Neural crest cell (in vitro differentiated cells): ENCODE results near the gene ARHGEF10L. TPM values are rescaled to one million over a fixed set of nuclear protein-coding genes. Genes with fewer than 3 reads are reported as not detected.

Source experiments
- DNase-seq: peaks from one replicate; pipeline ENCODE4 v3.0.0; 2021; ENCODE audit warnings: low read depth, mixed read lengths, low spot score
- H3K27ac Mint-ChIP-seq: one replicate; pipeline ENCODE4 v1.8.0; 2021; ENCODE audit warnings: mild to moderate bottlenecking, mixed read lengths; ENCODE audit not compliant: unreplicated experiment
- H3K27me3 Mint-ChIP-seq: 2 replicates; pipeline ENCODE4 v1.8.0; 2021; ENCODE audit warnings: low read depth, mild to moderate bottlenecking, mixed read lengths
- H3K36me3 Mint-ChIP-seq: 2 replicates; pipeline ENCODE4 v1.8.0; 2021; ENCODE audit warnings: low read depth, mild to moderate bottlenecking, mixed read lengths
- H3K4me1 Mint-ChIP-seq: 2 replicates; pipeline ENCODE4 v1.8.0; 2021; ENCODE audit warnings: mixed read lengths
- H3K4me3 Mint-ChIP-seq: one replicate; pipeline ENCODE4 v1.8.0; 2021; ENCODE audit warnings: mild to moderate bottlenecking, mixed read lengths
- H3K9me3 Mint-ChIP-seq: 2 replicates; pipeline ENCODE4 v1.8.0; 2021; ENCODE audit warnings: mixed read lengths
- total RNA-seq: library from RNA; stranded (reverse); gene quantifications from 2 replicates; pipeline ENCODE4 v1.2.1, GENCODE V29; 2021
- TF ChIP-seq, protein P1 (sequence below): fragments of 200-600 bp; sonication (generic); conservative IDR thresholded peaks from 2 replicates; pipeline ENCODE4 v1.5.0; 2021; ENCODE audit warnings: antibody characterized with exemption, mild to moderate bottlenecking

Gene ARHGEF10L
- total RNA-seq, 1 donor from 2014 or later, result 22.2 TPM

DNA sequence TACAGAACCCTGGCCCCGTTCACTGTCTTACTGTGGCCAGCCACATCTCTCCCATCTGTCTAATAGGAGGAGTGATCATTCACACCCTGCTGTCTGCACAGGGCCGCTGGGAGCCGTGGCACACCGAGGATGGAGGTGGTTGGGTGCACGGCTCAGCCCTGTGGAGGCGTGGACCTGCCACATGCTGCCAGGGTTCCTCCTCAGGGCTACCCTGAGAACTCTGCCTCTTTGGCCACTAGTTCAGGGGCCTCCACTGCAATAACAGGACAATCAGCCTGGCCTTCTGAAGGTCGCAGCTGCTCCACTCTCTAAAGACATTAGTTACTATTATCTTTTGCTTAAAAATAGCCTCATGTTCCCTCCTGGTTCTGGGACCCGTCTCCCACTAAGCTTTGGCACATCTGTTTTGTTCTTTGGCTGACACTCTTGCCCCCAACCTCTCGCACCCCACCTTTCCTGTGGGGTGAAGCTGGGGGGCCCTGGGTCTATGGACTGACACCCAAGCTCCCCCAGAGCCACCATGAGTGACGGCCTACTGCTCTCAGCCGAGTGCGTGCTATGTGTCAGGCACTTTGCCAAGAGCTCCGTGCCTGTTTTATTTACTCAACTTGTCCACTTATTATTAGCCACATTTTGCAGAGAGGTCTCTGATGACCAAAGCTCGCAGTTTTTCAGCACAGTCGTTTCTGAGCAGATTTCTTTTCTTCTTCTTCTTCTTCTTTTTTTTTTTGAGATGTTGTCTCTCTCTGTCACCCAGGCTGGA, 66.3 kb downstream of the ARHGEF10L start:
- Mint-ChIP-seq H3K9me3 (no peaks in the 10 kb centered on the region), H3K4me1 (peaks cover 12% of the 10 kb centered on the region), H3K27me3 (no peaks in the 10 kb centered on the region), H3K36me3 (no peaks in the 10 kb centered on the region), H3K4me3 (no peak overlapping the region), H3K27ac (no peak overlapping the region)
- TF ChIP-seq, protein P1, sequence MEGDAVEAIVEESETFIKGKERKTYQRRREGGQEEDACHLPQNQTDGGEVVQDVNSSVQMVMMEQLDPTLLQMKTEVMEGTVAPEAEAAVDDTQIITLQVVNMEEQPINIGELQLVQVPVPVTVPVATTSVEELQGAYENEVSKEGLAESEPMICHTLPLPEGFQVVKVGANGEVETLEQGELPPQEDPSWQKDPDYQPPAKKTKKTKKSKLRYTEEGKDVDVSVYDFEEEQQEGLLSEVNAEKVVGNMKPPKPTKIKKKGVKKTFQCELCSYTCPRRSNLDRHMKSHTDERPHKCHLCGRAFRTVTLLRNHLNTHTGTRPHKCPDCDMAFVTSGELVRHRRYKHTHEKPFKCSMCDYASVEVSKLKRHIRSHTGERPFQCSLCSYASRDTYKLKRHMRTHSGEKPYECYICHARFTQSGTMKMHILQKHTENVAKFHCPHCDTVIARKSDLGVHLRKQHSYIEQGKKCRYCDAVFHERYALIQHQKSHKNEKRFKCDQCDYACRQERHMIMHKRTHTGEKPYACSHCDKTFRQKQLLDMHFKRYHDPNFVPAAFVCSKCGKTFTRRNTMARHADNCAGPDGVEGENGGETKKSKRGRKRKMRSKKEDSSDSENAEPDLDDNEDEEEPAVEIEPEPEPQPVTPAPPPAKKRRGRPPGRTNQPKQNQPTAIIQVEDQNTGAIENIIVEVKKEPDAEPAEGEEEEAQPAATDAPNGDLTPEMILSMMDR, result no peak
- DNase-seq, result no peak

DNA sequence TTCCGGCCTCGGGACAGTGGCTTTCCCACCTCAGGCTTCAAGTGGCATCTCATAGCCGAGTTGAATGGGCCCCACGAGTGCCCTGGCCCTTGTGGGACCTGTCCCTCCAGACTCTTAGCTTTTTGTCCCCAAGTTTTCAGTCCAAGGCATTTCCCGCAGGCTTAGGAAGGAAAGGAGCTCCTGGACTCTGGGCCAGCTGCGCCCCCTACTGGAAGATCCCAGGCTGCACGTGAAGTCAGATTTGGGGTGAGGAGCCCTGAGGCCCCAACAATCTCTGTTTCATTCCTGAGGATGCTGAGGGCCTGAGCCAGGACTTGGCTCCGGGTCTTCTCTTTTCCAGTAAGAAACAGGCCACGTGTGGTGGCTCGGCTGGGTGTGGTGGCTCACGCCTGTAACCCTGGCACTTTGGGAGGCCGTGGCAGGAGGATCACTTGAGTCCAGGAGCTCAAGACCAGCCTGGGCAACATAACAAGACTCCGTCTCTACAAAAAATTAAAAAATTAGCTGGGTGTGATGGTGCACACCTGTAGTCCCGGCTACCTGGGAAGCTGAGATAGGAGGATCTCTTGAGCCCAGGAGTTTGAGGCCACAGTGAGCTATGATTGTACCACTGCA, 67.4 kb downstream of the ARHGEF10L start:
- H3K9me3 Mint-ChIP-seq, result no peaks in the 10 kb centered on the region
- H3K36me3 Mint-ChIP-seq, result no peaks in the 10 kb centered on the region
- H3K27me3 Mint-ChIP-seq, result no peaks in the 10 kb centered on the region
- DNase-seq, result peak; percentile 84
- peaks cover 12% of the 10 kb centered on the region for H3K4me1 Mint-ChIP-seq
- TF ChIP-seq, protein P1, result peak; percentile 96
- no peak overlapping the region for H3K4me3 Mint-ChIP-seq
- H3K27ac Mint-ChIP-seq, result peak overlapping the region; percentile 43

DNA sequence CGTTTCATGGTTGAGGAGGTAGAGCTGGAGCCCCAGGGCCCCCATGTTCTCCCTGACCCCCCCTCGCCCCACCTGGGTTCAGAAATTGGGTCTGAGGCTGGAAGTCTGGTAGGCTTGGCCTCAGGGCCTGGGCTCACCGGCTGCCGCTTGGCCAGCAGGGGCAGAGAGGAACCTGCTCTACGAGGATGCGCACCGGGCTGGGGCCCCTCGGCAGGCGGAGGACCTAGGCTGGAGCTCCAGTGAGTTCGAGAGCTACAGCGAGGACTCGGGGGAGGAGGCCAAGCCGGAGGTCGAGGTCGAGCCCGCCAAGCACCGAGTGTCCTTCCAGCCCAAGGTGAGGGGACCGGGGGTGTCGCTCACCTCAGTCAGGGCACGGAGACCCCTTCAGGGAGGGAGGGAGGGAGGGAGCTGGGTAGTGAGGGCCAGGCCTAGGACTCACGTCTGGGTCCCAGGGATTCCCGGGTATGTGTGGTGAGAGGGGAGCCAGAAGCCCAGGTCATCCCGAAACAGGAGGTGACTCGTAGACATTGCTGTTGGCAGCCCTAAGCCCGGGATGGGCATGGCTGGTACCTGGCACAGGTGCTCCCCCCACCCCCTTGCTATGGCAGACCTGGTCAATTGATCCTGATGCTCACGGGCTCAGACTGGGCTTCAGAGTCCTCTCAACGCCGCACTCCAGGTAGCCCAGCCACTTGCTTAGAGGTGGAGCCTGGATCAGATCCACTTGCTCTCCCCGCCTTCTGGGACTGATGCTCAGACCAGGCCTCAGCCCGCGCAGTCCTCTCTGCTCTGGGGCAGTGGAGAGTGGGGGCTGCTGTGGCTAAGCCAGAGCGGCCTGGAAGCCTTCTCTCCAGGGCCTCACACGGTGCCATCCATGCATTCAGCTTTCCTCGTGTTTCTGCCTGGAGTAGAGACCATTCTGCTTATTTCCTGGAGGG, 68.4 kb downstream of the ARHGEF10L start:
- Mint-ChIP-seq H3K4me1 (peaks cover 16% of the 10 kb centered on the region), H3K27ac (no peak overlapping the region), H3K4me3 (no peak overlapping the region), H3K36me3 (no peaks in the 10 kb centered on the region), H3K27me3 (no peaks in the 10 kb centered on the region), H3K9me3 (no peaks in the 10 kb centered on the region)
- DNase-seq, result no peak
- TF ChIP-seq, protein P1, result no peak

DNA sequence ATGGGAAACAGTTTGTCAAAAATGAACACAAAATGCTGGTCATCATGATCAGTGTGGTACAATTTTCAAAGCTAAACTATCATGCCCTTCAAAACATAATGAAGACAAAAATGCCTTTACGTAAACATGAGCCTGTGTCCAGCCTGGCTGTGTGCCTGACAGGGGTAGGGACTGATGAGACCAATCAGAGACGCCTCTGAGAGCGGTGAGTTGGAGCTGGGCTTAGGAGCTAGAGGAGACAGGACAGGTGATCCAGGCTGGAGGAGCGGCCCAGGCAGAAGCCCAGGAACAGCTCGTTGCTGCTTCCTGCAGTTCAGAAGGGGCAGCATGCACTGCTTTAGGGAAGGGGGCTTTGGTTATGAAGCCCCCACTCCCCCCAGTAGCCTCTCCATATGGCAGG, 70.0 kb downstream of the ARHGEF10L start:
- Mint-ChIP-seq H3K4me3 (no peak overlapping the region), H3K27me3 (no peaks in the 10 kb centered on the region), H3K9me3 (no peaks in the 10 kb centered on the region), H3K27ac (no peak overlapping the region), H3K36me3 (no peaks in the 10 kb centered on the region), H3K4me1 (peaks cover 4% of the 10 kb centered on the region)
- no peak for DNase-seq
- TF ChIP-seq, protein P1, result no peak

- Mint-ChIP-seq H3K36me3 (no peaks in the 10 kb centered on the region), H3K27me3 (no peaks in the 10 kb centered on the region), H3K4me1 (peaks cover 4% of the 10 kb centered on the region), H3K4me3 (no peak overlapping the region), H3K27ac (no peak overlapping the region), H3K9me3 (no peaks in the 10 kb centered on the region)
- TF ChIP-seq, protein P1, result no peak
- DNase-seq, result no peak
Measured at GRCh38 chr1:17610085-17610484, 70.6 kb downstream of the ARHGEF10L start.
